Coronary artery (tissue), 2 donors: ENCODE data around the gene ENPP6.

ENCODE experiments used
- DNase-seq: peaks from one replicate; pipeline ENCODE4 v3.0.0-alpha.2; 2017; ENCODE audit warnings: low spot score
- H3K27ac ChIP-seq, 2 donors: fragments of 200-600 bp; sonication (generic); one replicate each; pipeline ENCODE4 v1.5.1; 2016 to 2019
- H3K4me3 ChIP-seq: fragments of 200-600 bp; sonication (generic); 2 replicates; pipeline ENCODE4 v1.5.1; 2016; ENCODE audit warnings: mild to moderate bottlenecking, moderate library complexity
- CTCF ChIP-seq: fragments of 200-600 bp; sonication (generic); IDR thresholded peaks from one replicate; pipeline ENCODE4 v1.5.1; 2019; ENCODE audit warnings: antibody characterized with exemption

The ENPP6 gene

GRCh38 chr4:184177271-184177670 lies 40.4 kb downstream of the ENPP6 start:
- no peak for DNase-seq
- H3K27ac ChIP-seq, result no peak overlapping the region
- no peak for TF ChIP-seq CTCF
- no peak overlapping the region for H3K4me3 ChIP-seq

GRCh38 chr4:184174571-184175488 lies 42.8 kb downstream of the ENPP6 start:
- H3K27ac ChIP-seq, result no peak overlapping the region
- TF ChIP-seq CTCF, result no peak

GRCh38 chr4:184171011-184171410 lies 46.7 kb downstream of the ENPP6 start:
- no peak for TF ChIP-seq CTCF
- Histone ChIP-seq H3K27ac (no peak overlapping the region), H3K4me3 (no peak overlapping the region)
- DNase-seq, result no peak

More at GRCh38 chr4:184174571-184175488, 42.8 kb downstream of the ENPP6 start:
- no peak for DNase-seq
- no peak overlapping the region for H3K4me3 ChIP-seq

GRCh38 chr4:184169225-184169867 lies 48.3 kb downstream of the ENPP6 start:
- no peak overlapping the region for H3K4me3 ChIP-seq
- H3K27ac ChIP-seq, result no peak overlapping the region
- no peak for TF ChIP-seq CTCF
- DNase-seq, result no peak

- no peak overlapping the region for H3K27ac ChIP-seq
- H3K4me3 ChIP-seq, result peak overlapping the region; percentile 44
- peak; percentile 99 for TF ChIP-seq CTCF
- DNase-seq, result no peak
Observed at GRCh38 chr4:184168406-184169019, 49.2 kb downstream of the ENPP6 start.

GRCh38 chr4:184167576-184167975 lies 50.1 kb downstream of the ENPP6 start:
- H3K4me3 ChIP-seq, result no peak overlapping the region
- no peak overlapping the region for H3K27ac ChIP-seq
- no peak for DNase-seq
- TF ChIP-seq CTCF, result no peak
